ENCODE measurements around the gene ROR1. TPM values are rescaled to one million over a fixed set of nuclear protein-coding genes. Genes with fewer than 3 reads are reported as not detected.

Gene ROR1
- total RNA-seq, 4 donors from 2014 or later = 5.1 to 7.3 (median 6.5) TPM

DNA sequence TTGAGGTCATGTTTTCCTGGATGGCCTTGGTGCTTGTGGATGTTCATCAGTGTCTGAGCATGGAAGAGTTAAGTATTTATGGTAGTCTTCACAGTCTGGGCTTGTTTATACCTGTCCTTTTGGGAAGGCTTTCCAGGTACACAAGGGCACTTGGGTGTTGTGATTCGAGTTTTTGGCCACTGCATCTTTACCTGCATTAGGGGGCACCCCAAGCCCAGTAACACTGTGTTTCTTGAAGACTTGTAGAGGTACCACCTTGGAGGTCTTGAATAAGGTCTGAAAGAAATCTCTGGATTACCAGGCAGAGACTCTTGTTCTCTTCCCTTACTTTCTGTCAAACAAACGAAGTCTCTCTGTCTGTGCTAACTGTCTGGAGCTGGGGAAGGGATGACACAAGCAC is 34.4 kb upstream of the ROR1 start:
- Histone ChIP-seq H3K36me3 (no peaks in the 10 kb centered on the region), H3K27me3 (no peaks in the 10 kb centered on the region), H3K4me3 (no peak overlapping the region), H3K9me3 (peaks cover 0 to 7% (median 0%) of the 10 kb centered on the region in 4 donors), H3K27ac (replicated peaks in 1 of 4) (no peak overlapping the region), H3K4me1 (no peaks in the 10 kb centered on the region)
- no peak for DNase-seq (ENCODE audit: extremely low spot score)
- intact Hi-C loops (cut with DNase I) = no loop called here
- WGBS = 100% methylated on average over 2 of the region's 2 CpGs
- no peak for TF ChIP-seq POLR2AphosphoS5 (IDR thresholded peaks at IDR 0.05)
- TF ChIP-seq EP300 (IDR thresholded peaks at IDR 0.05) = no peak
- TF ChIP-seq POLR2A (IDR thresholded peaks at IDR 0.05; ENCODE audit: low read depth) = no peak
- TF ChIP-seq, protein P1, sequence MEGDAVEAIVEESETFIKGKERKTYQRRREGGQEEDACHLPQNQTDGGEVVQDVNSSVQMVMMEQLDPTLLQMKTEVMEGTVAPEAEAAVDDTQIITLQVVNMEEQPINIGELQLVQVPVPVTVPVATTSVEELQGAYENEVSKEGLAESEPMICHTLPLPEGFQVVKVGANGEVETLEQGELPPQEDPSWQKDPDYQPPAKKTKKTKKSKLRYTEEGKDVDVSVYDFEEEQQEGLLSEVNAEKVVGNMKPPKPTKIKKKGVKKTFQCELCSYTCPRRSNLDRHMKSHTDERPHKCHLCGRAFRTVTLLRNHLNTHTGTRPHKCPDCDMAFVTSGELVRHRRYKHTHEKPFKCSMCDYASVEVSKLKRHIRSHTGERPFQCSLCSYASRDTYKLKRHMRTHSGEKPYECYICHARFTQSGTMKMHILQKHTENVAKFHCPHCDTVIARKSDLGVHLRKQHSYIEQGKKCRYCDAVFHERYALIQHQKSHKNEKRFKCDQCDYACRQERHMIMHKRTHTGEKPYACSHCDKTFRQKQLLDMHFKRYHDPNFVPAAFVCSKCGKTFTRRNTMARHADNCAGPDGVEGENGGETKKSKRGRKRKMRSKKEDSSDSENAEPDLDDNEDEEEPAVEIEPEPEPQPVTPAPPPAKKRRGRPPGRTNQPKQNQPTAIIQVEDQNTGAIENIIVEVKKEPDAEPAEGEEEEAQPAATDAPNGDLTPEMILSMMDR (IDR thresholded peaks at IDR 0.05) = no peak

GRCh38 chr1:63740432-63740831 is 33.4 kb upstream of the ROR1 start:
- H3K36me3 ChIP-seq = no peaks in the 10 kb centered on the region
- intact Hi-C loops (cut with DNase I) = no loop called here
- no peak for TF ChIP-seq POLR2A (IDR thresholded peaks at IDR 0.05; ENCODE audit: low read depth)
- no peak for TF ChIP-seq POLR2AphosphoS5 (IDR thresholded peaks at IDR 0.05)
- TF ChIP-seq EP300 (IDR thresholded peaks at IDR 0.05) = no peak
- TF ChIP-seq, protein P1 (IDR thresholded peaks at IDR 0.05) = no peak
- WGBS = 100% methylated on average over 1 of the region's 2 CpGs
- H3K27ac ChIP-seq (replicated peaks in 1 of 4) = no peak overlapping the region
- H3K9me3 ChIP-seq = peaks cover 0 to 7% (median 0%) of the 10 kb centered on the region in 4 donors
- DNase-seq (ENCODE audit: extremely low spot score) = no peak
- H3K27me3 ChIP-seq = no peaks in the 10 kb centered on the region
- H3K4me3 ChIP-seq = no peak overlapping the region
- H3K4me1 ChIP-seq = no peaks in the 10 kb centered on the region

DNA sequence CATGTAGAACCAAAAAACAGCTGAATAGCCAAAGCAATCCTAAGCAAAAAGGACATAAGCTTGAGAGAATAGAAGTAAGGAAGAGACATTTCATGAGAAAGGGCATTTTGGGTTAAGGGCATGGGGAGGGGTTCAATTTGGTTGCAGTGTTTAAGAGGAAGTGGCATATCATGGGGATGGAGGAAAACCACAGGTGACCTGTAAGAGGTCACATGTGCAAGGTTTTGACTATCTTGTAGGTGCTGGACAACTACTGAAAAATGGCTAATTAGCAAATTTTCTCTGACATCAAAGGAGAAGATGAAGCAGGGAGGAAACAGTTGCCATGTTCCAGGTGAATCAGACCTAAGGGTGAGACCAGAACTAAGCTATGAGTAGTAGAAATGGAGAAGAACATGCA is 31.3 kb upstream of the ROR1 start:
- H3K27me3 ChIP-seq = no peaks in the 10 kb centered on the region
- no peak for TF ChIP-seq POLR2AphosphoS5 (IDR thresholded peaks at IDR 0.05)
- TF ChIP-seq, protein P1 (IDR thresholded peaks at IDR 0.05) = no peak
- TF ChIP-seq EP300 (IDR thresholded peaks at IDR 0.05) = no peak
- no peak for TF ChIP-seq POLR2A (IDR thresholded peaks at IDR 0.05; ENCODE audit: low read depth)
- H3K36me3 ChIP-seq = no peaks in the 10 kb centered on the region
- intact Hi-C loops (cut with DNase I) = no loop called here
- no peak overlapping the region for H3K27ac ChIP-seq (replicated peaks in 1 of 4)
- no peaks in the 10 kb centered on the region for H3K9me3 ChIP-seq
- DNase-seq (ENCODE audit: extremely low spot score) = no peak
- no peaks in the 10 kb centered on the region for H3K4me1 ChIP-seq
- H3K4me3 ChIP-seq = no peak overlapping the region

GRCh38 chr1:63743781-63744180 is 30.0 kb upstream of the ROR1 start:
- no peaks in the 10 kb centered on the region for H3K36me3 ChIP-seq
- no peak for TF ChIP-seq EP300 (IDR thresholded peaks at IDR 0.05)
- no peaks in the 10 kb centered on the region for H3K4me1 ChIP-seq
- no peak overlapping the region for H3K4me3 ChIP-seq
- no peaks in the 10 kb centered on the region for H3K9me3 ChIP-seq
- no peak overlapping the region for H3K27ac ChIP-seq (replicated peaks in 1 of 4)
- H3K27me3 ChIP-seq = no peaks in the 10 kb centered on the region
- intact Hi-C loops (cut with DNase I) = no loop called here
- DNase-seq (ENCODE audit: extremely low spot score) = no peak

GRCh38 chr1:63746129-63746864 is 27.5 kb upstream of the ROR1 start:
- no peak overlapping the region for H3K4me3 ChIP-seq
- H3K27me3 ChIP-seq = no peaks in the 10 kb centered on the region
- intact Hi-C loops (cut with DNase I) = no loop called here
- DNase-seq (ENCODE audit: extremely low spot score) = no peak
- TF ChIP-seq, protein P1 (IDR thresholded peaks at IDR 0.05) = no peak
- TF ChIP-seq POLR2A (IDR thresholded peaks at IDR 0.05; ENCODE audit: low read depth) = no peak
- no peak for TF ChIP-seq EP300 (IDR thresholded peaks at IDR 0.05)
- TF ChIP-seq POLR2AphosphoS5 (IDR thresholded peaks at IDR 0.05) = no peak
- WGBS = 86% methylated on average over 11 of the region's 12 CpGs
- H3K27ac ChIP-seq (replicated peaks in 1 of 4) = no peak overlapping the region
- no peaks in the 10 kb centered on the region for H3K9me3 ChIP-seq
- no peaks in the 10 kb centered on the region for H3K4me1 ChIP-seq
- H3K36me3 ChIP-seq = no peaks in the 10 kb centered on the region
